ENCODE data around the gene MISFA.
"Not testable (repeated sequence)": the region's sequence is repeated elsewhere in the genome, so short reads cannot be mapped to it uniquely, and the experiment has no call there.

The MISFA gene

DNA sequence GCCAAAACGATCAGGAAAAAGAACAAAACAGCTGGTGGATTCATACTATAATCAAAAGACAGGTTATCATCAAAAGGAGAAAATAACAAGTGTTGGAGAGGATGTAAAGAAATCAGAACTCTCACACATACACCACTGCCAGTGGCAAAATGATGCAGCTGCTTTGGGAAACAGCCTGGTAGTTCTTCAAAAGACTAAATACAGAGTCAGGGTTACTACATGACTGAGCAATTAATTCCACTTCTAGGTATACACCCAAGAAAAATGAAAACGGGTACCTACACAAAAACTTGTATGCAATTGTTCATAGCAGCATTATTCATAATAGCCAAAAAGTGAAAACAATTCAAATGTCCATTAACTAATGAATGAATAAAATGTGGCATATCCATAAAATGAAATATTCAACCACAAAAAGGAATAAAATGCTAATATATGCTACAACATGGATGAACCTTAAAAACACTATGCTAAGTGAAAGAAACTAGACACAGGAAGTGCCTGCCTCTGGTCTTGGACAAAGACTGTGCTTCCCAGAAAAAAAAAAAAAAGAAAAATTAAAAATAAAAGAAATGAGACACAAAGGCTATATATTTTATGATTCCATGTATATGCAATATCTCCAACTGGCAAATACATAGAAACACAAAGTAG lies 19.3 kb upstream of the MISFA start:
- DNase-seq (ENCODE audit: low read depth), result no peak
- TF ChIP-seq, protein P1, sequence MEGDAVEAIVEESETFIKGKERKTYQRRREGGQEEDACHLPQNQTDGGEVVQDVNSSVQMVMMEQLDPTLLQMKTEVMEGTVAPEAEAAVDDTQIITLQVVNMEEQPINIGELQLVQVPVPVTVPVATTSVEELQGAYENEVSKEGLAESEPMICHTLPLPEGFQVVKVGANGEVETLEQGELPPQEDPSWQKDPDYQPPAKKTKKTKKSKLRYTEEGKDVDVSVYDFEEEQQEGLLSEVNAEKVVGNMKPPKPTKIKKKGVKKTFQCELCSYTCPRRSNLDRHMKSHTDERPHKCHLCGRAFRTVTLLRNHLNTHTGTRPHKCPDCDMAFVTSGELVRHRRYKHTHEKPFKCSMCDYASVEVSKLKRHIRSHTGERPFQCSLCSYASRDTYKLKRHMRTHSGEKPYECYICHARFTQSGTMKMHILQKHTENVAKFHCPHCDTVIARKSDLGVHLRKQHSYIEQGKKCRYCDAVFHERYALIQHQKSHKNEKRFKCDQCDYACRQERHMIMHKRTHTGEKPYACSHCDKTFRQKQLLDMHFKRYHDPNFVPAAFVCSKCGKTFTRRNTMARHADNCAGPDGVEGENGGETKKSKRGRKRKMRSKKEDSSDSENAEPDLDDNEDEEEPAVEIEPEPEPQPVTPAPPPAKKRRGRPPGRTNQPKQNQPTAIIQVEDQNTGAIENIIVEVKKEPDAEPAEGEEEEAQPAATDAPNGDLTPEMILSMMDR (conservative IDR thresholded peaks at IDR 0.05; ENCODE audit: low read length), result no peak

DNA sequence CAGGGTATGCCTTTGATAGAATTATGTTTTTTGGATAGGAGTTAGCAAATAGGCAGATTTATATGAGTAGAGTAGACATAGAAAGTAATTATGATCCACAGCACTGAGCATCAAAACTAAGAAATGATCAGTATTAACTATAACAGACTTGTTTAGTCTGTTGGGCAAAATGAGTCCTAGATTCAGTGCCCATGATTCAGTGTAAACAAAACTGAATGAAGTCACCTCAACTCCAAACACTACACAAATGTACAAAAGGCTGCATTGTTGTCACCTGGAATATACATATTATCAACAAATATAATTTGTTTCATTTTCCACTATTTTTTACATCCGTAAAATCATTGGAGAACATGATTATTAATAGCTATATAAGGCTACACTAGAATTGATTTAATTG lies 17.8 kb upstream of the MISFA start:
- H3K4me3 ChIP-seq (ENCODE audit: low read length), result no peak overlapping the region
- TF ChIP-seq, protein P1 (conservative IDR thresholded peaks at IDR 0.05; ENCODE audit: low read length), result no peak
- no peak for DNase-seq (ENCODE audit: low read depth)

More for the DNA sequence above, 19.3 kb upstream of the MISFA start:
- H3K4me3 ChIP-seq (ENCODE audit: low read length), result no peak overlapping the region

DNA sequence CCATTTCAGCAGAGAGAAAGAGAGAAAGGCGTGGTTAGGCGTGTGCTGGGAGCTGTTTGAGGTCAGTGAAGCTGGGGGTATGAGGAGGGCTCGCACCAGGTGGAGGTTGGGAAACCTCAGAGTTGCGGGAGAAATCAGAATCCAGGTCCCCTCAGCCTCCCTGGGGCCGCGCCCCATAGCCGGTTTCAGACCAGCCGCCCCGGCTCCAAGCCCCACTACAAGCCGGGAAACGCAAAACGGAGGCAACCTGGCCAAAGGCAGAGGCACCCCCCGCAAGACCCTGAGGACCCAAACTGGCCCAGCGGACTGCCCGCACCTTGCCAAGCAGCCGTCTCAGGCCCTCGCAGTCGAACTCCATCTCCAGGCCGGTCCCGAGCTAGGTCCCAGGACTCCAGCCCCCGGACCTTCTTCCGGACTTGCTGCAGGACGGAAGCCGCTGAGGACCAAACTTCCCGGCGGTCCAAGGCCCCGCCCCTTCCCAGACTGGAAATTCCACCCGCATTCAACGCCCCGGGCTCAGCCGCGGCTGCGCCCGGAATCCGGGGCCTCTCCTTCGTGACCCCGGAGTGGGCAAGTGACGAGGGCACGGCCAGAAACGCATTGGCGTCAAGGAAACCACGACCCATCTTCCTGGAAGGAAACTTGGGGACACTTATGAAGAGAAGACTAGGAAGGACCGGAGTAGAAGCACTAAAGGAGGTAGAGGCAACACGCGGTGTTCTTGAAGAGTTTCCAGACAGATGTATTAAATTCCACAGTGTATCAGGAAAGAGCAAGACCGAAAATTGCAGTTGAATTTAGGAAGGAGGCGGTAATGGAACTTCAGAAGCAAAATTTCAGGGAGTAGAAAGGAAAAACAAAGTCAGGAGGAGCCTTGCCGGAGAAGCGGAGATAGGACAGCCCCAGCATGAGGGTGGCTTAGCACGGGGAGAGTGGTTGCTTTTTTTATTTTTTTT lies 11.0 kb upstream of the MISFA start, which contains the start of gene UEVLD:
UEVLD (minus strand) TSS at position 438 of the 956 bp plus-strand sequence; CDS start at position 358, 80 bp downstream.
- TF ChIP-seq, protein P1 (conservative IDR thresholded peaks at IDR 0.05; ENCODE audit: low read length), result no peak
- DNase-seq (ENCODE audit: low read depth), result peak; percentile 91
- H3K4me3 ChIP-seq (ENCODE audit: low read length), result peak within 1 kb of the TSS; percentile 96

DNA sequence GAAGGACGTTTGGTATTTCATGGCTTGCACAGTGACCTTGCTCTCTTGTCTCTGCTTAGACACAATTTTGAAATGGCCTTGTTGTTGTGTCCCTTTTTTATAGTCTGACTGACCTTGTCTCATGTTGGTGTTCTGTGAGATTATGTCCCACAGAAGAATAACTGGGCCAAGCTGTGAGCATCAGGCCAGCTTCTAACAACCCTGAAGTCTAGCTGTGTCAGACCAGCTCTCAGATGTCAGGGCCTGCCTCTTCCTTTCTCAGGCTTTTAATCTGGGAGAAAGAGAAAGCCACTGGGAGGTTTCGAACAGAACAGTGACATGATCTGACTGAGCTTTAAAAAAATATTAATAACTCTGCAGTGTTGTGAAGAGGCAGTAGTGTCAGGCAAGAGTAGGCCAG lies 9.0 kb upstream of the MISFA start:
- TF ChIP-seq, protein P1 (conservative IDR thresholded peaks at IDR 0.05; ENCODE audit: low read length), result no peak
- no peak overlapping the region for H3K4me3 ChIP-seq (ENCODE audit: low read length)
- no peak for DNase-seq (ENCODE audit: low read depth)

DNA sequence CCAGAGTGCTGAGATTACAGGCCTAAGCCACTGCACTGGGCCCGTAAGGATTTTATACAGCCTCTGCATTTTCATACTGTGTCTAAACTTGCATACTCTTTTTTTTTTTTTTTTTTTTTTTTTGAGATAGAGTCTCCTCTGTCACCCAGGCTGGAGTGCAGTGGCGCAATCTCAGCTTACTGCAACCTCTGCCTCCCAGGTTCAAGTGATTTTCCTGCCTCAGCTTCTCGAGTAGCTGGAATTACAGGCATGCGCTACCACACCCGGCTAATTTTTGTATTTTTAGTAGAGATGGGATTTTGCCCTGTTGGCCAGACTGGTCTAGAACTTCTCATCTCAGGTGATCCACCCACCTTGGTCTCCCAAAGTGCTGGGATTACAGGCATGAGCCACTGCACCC lies 5.5 kb upstream of the MISFA start:
- DNase-seq (ENCODE audit: low read depth); H3K4me3 ChIP-seq (ENCODE audit: low read length): not testable (repeated sequence)

DNA sequence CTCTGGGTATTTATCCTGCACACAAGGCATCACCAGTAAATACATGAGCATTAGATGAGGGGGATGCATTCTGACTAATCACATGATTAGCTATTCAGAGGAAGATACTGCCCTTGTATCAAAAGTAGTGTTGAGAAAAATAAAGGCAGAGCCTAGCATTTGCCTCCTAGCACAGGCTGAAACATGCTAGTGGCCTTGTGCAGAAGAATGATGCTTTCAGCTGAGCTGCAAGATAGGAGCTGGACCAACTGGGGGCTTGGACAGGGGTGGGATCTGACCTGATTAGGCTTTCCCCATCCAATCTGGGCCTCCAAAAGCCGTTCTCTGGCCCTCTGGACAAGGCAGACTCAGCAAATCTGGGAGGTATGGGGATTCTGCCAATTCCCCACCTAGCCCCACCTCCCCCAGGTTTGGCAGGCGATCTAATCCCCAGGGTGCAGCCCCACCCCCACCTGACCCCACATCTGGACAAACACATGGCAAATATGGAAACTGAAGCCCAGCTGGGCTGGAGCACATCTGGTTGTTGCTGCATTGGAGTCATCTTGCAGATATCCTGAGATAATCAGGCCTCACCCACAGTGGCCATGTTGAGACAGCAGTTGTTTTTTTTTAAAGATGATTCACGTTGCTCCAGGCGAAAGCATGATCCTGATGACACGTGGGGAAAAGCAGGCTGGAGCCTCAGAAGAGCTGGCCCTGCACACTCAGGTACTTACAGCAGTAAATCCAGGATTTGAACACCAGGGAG lies 4.4 kb upstream of the MISFA start:
- TF ChIP-seq, protein P1 (conservative IDR thresholded peaks at IDR 0.05; ENCODE audit: low read length), result no peak
- no peak for DNase-seq (ENCODE audit: low read depth)
- no peak overlapping the region for H3K4me3 ChIP-seq (ENCODE audit: low read length)

DNA sequence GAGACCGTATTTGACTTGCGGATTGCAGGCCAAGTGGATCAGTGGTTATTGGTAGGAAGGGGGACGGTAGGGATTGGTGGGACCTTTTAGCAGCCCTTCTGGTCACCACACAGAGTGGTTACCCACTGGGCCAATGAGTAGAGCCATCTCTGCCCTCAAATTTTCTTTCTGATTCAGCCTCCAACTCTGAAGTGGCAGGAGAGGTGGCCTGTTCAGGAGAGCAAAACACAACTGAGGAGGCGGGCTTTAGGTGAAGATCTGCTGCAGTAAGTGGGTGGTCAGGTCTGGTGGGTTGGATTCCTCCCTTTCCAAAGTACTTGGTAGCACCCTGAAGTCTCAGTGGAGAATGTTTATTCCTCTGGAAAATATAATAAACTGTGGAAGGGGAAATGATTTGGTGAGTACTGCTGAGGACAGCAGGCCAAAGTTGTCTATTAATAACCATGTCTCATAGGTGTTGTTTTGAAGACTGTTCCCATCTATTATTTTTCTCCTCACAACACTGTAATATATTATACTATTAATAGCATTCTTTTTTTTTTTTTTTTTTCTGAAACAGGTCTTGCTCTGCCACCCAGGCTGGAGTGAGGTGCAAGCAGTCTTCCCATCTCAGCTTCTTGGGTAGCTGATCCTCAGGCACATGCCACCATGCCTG lies 1.5 kb downstream of the MISFA start:
- no peak for DNase-seq (ENCODE audit: low read depth)
- H3K4me3 ChIP-seq (ENCODE audit: low read length), result no peak overlapping the region
- TF ChIP-seq, protein P1 (conservative IDR thresholded peaks at IDR 0.05; ENCODE audit: low read length), result no peak
